ELR (cell line): ENCODE data around the gene ARHGAP9.
"Not testable (repeated sequence)": the region's sequence is repeated elsewhere in the genome, so short reads cannot be mapped to it uniquely, and the experiment has no call there.

Experiments
- DNase-seq: peaks from one replicate; pipeline ENCODE4 v3.0.0-alpha.2; 2015; ENCODE audit warnings: low read depth

The ARHGAP9 gene

DNA sequence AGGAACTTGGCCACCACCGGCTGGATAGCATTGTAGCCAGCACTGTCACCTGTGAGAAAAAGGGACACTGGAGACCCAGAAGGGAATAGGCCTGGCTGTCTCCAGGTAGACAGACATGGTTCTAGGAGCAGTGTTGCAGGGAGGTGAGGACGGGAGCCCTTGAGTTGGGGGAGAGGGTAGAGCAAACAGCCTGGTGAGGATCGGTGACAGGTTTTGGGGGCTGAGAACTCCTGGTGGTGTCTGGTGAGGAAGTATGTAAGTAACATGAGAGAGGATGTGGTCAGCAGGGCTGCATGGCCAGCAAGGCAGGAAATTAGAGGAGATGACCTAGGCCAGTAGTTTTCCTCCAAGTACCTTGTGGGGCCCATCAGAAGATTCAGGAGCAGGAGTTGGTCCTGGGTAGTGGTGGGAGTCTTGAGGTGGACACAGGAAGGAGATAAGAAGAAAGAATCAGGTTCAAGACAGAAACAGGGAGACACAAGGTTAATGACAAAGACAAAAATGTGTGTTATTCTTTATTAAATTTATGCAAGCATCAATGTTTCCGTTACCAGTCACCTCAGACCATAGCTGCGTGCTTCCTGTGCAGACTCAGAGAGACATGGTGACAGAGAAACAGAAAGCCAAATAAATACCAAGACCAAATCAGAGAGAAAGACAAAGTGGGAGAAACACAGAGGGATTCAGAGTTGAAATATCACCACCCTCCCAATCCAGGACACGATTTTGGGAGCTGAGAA lies at the start of gene ARHGAP9:
ARHGAP9 (minus strand) TSS at position 491 of the 740 bp plus-strand sequence; CDS start at position 31, 460 bp downstream.
- peak; percentile 29 for DNase-seq

DNA sequence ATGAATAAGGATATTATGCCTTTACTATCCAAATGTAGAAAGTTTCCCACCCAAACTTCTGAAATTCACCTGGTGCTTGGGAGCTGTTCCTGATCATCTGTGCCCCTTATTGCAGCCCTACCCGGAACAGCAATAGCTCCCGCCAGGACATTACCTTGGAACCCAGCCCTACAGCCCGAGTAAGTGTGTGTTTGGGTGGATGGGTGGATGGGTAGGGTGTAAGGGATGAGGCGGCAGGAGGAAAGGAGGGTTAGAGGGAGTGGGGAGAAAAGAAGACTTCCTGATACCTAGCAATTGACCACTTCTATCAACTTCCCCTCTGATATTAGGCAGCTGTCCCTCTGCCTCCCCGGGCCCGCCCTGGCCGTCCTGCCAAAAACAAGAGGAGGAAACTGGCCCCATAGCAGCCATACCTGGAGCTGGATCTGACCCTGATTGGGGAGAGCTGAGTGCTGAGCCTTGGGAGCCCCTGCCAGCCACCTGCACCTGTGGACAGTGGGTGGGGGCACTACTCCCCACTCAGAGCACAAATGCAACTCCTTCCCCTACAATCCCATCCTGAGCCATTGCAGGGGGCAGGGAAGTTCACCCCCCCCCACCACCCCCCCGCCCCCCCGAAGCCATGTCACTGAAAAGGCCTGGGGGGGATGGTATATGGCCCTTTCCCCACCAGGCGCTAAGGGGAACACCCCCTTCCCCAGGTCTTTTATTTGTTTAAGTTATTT lies 49.3 kb upstream of the ARHGAP9 start:
- DNase-seq: no peak

DNA sequence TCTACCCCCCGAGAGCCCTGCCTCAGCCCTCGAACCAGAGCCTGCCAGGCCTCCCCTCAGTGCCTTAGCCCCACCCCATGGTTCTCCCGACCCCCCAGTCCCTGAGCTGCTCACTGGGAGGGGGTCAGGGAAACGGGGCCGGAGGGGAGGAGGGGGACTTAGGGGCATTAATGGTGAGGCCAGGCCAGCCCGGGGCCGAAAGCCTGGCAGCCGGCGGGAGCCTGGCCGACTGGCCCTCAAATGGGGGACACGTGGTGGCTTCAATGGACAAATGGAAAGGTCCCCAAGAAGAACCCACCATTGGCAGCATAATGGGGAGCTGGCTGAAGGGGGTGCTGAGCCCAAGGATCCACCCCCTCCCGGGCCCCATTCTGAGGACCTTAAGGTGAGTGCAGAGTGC lies 48.5 kb upstream of the ARHGAP9 start:
- no peak for DNase-seq

DNA sequence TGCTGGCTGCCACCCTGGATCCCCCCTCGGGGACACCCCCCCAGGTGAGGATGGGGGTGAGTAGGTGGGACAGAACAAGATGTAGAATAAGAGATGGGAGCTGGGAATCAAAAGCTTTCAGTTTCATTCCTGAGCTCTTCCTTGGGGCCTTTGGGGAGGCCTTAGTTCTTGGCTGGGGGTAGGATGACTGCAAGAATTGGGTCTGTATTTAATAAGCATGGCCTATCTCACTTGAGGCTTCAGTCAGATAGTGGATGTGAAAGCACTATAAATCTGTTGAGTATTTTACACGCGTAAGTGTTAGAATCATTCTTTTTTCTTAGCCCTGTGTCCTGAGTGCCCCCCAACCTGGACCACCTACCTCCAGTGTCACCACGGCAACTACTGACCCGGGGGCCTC lies 47.5 kb upstream of the ARHGAP9 start:
- no peak for DNase-seq

DNA sequence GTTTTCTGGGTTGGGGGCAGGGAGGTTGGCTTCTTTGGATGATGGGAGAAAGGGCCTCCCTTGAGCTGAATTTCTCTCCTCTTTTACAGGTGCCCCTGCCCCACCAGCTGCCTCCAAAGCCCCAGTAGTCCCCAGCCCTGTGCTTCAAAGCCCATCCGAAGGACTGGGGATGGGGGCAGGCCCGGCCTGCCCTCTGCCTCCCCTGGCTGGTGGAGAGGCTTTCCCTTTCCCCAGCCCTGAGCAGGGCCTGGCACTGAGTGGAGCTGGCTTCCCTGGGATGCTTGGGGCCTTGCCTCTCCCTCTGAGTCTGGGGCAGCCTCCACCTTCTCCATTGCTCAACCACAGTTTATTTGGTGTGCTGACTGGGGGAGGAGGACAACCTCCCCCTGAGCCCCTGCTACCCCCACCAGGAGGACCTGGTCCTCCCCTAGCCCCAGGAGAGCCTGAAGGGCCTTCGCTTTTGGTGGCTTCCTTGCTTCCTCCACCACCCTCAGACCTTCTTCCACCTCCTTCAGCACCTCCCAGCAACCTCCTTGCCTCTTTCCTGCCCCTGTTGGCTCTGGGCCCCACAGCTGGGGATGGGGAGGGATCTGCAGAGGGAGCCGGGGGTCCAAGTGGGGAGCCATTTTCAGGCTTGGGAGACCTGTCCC lies 46.9 kb upstream of the ARHGAP9 start:
- DNase-seq: no peak

DNA sequence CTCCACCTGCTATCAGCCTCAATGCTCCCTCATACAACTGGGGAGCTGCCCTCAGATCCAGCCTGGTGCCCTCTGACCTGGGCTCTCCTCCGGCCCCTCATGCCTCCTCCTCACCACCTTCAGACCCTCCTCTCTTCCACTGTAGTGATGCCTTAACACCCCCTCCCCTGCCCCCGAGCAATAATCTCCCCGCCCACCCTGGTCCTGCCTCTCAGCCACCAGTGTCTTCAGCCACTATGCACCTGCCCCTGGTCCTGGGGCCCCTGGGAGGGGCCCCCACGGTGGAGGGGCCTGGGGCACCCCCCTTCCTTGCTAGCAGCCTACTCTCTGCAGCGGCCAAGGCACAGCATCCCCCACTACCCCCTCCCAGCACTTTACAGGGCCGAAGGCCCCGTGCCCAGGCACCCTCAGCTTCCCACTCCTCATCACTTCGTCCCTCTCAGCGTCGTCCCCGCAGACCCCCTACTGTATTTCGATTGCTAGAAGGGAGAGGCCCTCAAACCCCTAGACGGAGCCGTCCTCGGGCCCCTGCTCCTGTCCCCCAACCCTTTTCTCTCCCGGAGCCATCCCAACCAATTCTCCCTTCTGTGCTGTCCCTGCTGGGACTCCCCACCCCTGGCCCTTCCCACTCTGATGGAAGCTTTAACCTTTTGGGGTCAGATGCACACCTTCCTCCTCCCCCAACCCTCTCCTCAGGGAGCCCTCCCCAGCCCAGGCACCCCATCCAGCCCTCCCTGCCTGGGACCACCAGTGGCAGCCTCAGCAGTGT lies 46.1 kb upstream of the ARHGAP9 start:
- DNase-seq: no peak

DNA sequence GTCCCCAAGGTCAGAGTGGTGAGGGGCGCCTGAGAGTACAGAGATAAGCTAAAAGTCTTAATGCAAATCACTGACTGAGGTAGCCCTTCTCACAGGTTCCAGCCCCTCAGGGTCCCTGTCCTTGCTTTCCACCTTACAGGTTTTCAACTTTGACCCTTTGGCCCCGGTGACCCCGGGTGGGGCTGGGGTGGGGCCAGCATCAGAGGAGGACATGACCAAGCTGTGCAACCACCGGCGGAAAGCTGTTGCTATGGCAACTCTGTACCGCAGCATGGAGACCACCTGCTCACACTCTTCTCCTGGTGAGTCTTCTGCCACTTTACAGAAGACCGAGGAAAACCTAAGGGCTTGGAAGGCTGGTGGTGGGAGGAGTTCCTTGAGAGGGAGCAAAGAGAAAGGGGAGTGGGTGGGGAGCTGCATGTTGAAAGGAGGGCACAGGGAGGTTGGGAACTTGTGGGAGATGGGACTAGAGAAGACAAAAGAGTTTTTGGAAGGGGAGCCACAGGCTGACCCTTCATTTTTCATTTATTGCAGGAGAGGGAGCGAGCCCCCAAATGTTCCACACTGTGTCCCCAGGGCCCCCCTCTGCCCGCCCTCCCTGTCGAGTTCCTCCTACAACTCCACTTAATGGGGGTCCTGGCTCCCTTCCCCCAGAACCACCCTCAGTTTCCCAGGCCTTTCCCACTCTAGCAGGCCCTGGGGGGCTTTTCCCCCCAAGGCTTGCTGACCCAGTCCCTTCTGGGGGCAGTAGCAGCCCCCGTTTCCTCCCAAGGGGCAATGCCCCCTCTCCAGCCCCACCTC lies 45.3 kb upstream of the ARHGAP9 start:
- no peak for DNase-seq

DNA sequence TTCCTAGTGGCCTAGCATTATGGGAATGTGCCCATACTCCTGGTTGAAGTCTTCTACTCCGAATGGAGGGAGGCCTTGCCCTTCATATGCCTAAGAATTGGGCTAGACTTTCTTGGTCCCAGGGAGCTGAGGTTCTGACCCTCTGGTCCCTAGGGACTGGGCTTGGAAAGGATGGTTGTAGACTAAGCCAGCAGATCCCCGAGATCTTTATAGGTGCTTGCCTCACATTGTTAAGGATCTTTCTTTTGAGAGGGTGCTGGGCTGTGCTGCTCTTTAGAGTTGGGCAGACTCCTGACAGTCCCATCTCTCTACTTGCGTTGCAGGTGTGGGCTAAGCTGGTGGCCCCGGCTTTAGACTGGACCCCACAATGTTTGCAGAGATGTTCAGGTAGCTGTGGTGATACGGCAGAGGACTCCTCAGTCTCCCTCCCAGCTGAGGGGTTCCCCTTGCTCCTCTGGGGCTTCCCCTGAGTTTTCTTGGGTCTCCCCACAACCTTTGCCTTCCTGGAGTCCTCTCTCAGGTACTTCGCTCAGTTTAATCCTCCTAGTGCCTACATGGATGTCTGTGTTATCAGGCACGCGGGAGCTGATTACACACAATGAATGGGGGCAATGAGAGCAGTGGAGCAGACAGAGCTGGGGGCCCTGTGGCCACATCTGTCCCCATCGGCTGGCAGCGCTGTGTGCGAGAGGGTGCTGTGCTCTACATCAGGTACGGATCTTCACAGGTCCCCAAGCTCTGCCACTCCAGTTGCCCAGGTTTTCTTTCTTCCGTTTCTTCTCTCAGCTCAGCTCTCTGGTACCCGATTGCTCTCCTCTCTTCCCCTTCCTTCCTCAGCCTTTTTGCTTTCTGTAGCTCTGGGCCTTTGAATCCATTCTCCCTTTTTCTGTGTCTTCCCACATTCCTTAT lies 44.3 kb upstream of the ARHGAP9 start:
- no peak for DNase-seq

DNA sequence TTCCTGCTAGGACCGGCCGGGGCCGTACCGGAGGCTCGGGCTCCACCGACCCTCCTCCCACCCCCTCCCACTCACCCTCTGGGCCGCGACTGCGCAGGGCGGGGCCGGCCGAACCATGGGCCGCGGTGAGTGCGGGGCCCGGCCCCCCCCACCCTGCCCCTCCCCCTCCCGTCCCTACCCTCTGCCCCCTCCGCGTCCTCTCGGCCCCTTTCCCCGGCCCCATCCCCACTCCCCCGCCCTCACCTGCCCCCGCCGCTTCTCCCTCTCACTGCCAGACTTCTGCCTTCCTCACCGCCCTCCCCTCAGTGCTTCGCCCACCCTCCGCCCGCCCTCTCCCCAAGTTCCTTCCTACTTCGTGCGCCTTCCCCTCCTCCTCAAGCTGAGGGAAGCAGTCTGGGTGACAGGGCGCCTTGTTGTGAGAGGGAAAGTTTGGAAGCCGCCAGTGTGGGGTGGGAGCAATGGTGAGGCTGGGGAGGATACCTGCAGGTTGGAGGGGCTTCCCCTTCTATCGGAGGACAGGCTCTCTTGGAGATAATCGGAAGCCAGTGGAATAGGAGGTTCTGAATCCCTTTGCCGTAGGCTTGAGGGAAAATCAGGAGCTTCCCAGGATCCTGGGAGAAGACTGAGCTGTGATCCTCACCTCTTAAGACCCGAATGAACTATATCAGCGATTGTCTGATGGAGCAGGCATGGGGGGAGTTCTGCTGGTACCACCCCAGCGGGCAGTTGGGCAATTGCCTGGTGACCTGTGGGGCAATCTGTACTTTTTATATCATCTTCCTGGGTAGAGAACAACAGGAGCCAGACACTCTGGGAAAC lies 43.4 kb upstream of the ARHGAP9 start:
- DNase-seq: peak; percentile 56

DNA sequence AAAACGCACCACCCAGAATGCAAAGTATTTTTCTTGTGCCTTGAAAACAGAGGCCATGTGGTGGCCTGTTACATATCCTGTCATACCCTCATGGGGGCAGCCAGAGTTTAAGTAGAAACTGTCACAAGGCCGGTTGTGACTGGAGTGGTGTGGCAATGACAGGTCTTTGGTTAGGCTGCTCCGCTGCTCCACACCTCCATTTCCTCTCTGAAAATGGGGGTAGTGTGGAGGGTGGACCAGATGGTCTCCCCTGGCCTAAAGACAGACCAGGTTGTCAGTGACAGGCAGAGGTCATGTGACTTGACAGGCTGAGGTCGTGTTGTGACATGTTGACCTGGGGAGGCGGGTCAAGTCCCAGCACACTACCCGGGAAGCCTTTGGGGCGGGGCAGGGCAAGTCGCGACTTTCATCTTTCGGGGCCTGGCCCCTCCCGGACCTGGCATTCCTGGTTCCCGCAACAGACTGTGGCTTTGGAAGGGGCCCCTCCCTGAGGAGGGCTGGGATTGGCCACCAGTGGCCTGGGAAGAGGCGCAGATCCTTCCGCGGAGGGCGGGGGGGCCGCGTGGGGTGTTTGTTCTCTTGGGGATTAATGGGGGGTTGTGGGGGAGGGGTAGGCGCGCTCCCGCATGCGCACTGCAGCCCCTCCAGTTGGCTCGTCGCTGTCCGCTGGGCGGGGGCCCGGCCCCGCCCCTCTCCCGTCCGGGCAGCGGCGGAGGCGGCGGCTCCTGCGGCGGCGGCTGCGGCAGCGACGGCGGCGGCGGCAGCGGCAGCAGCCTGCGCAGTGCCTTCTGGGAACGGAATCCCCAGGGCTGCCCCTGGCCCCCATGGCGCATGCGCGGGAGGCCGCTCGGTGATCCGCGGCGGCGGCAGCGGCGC lies 42.6 kb upstream of the ARHGAP9 start, which contains the start of gene MBD6:
MBD6 (plus strand) TSS at position 814 of the 876 bp plus-strand sequence. CDS start 1,480 bp downstream, outside the sequence.
- peak; percentile 92 for DNase-seq

DNA sequence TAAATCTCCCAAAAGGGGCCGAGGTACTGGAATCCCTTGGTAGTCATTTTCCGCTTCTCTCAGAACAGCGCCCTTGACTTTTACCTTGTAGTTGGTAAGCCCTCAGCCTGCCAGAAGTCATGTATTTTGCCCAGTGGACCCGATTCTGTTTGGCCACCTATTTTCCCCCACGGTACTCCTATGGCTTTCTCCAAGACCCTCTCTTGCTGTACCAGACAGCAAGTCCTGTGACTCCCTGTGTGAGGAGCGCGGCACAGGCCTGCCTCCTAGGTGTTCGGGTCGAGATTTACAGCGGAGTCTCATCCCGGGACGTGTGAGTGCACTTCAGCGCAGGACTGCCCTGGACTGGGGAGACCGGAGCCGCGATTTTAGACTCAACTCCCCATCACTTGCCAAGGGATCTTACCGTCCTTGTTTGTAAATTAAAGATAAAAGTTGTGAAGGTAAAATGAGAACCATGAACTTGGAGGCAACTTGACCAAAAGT lies 41.9 kb upstream of the ARHGAP9 start:
- peak; percentile 53 for DNase-seq

DNA sequence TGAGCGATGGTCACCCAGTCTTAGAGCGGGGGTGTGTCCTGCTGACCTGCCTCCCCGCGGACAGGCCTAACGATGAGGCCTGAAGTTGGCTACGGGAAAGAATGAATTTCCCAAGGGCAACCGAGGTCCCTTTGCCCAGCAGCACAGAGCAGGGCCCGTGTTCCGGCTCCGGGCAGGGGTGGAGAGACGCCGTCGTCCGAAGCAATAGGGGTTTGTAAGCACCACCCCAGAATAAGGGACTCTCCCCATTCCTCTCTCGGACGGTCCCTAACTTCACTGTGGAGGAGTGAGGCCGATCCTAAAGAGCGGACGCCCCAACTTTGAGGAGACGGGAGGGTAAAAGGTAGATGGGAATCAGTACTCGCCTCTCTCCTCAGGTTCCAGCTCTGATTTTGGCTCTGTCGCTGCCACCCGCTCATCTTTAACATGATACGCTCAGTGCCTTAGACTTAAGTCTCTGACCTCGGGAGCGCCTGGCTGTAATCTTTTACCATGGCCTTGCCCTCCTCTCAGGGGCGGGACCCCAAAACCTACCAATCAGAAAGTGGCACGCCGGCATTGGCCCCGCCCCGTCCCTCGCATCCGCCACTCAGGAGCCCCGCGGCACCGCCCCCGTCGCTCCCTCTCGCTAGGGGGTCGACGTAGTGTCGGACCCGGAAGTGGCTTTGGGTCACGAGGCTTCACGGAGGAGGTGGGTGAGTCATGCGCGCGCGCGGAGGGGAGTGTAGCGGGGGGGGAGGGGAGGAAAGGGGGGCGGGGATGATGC lies 40.6 kb upstream of the ARHGAP9 start, which contains the start of gene DDIT3:
DDIT3 (minus strand) TSS at position 462 of the 766 bp plus-strand sequence. CDS start 3,108 bp downstream, outside the sequence.
- DNase-seq: peak; percentile 99

DNA sequence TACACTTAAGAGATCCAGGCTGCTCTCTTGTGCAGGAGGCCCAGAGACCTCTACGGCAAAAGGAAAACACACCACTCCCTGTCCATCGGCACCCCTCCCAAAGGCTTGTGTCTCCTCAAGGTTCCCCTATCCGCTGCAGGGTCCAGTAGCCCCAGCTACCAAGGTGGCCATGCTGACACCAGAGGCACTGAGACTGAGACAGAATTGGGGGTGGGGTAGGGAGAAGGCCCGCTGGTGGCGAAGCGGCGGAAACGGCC lies 40.1 kb upstream of the ARHGAP9 start:
- no peak for DNase-seq

DNA sequence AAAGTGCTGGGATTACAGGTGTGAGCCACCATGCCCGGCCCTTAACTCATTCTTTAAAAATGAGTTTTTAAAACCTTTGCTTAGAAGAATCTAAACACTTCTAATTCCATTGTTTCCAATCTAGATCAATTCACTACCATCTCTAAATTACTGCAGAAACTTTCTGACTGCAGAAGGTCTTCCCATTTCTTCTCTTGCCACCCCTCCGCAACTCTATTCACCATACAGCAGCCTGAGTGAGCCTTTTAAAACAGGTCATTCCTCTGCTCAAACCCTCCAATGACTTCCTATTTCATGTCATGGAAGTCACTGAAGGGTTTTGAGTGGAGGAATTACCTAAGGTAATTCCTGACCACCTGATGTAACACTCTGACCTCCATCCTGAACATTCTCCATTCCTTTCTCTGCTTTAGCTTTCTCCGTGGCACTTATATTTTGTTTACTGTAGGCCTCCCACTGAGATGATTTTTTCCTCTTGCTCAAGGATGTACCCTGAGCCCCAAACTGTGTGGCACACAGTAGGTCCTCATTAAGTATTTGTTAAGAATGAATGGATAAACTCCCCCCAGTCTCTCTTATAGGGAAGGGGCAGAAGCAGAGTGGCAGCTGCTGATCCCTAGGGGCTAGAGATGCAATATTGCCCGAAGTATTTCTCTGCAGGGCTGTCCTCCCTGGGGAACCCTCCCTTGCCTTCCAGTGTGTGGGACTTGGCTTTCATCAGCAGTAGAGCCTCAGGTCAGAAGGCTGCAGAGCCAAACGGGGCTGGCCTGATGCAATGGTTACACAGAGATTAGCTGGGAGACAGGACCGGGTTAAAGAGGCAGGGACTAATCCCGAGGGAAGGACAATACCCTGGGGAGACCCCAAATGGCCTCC lies 39.5 kb upstream of the ARHGAP9 start:
- DNase-seq: peak; percentile 53

DNA sequence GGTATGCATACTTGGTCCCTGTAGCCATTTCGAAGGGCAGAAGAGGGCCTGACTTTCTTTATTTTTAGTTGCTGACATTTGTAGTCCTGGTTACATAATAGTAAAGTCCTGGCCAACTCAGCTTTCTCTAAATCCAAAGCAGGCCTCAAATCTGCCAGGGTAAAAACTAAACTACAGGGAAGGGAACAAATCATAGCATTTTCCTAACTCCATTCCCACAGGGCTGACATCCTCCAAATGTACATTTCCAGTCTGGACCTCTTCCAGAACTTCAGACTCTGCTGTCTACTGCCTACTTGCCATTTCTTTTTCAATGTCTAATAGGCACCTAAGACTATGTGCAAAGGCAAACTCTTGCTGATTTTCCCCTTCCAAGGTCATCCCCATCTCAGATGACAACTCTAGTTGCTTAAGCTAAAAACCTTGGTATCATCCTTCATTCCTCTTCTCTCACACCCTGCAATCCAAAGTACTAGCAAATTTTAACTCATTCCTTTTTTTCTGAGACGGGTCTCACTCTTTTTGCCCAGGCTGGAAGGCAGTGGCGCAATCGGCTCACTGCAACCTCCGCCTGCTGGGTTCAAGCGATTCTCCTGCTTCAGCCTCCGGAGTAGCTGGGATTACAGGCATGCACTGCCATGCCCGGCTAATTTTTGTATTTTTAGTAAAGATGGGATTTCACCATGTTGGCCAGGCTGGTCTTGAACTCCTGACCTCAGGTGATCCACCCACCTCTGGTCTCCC lies 38.7 kb upstream of the ARHGAP9 start:
- DNase-seq: no peak

DNA sequence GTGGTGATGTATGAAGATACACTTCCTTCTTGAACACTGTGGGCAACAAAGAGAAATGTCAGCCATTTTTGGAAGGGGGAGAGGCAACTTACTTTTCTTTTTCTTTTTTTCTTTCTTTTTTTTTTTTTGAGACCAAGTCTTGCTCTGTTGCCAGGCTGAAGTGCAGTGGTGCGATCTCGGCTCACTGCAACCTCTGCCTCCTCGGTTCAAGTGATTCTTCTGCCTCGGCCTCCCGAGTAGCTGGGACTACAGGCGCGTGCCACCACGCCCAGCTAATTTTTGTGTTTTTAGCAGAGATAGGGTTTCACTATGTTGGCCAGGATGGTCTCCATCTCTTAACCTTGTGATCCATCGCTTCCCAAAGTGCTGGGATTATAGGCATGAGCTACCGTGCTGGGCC lies 38.1 kb upstream of the ARHGAP9 start:
- not testable (repeated sequence) for DNase-seq
